ENCODE results near the gene ARMC12.
A peak's percentile ranks its signal among the peaks of the same experiment; 100 is the strongest.
"Not testable (repeated sequence)": the region's sequence is repeated elsewhere in the genome, so short reads cannot be mapped to it uniquely, and the experiment has no call there.

Gene ARMC12

GRCh38 chr6:35736982-35737412 is at the start of gene ARMC12:
Gene ARMC12, plus strand, starts transcription at chr6:35737032. Its CDS starts 77 bp downstream, at chr6:35737109.
- no peak for TF ChIP-seq YY1 (IDR thresholded peaks at IDR 0.05; ENCODE audit: insufficient read depth, insufficient read length)
- no peak for TF ChIP-seq SUZ12 (IDR thresholded peaks at IDR 0.05; ENCODE audit: extremely low read depth, insufficient read depth, insufficient read length)
- no peak for DNase-seq (ENCODE audit: low read depth, low spot score)
- Histone ChIP-seq H3K9me3 (ENCODE audit: insufficient read depth, low read length) (no peaks in the 10 kb centered on the region), H3K4me3 (ENCODE audit: insufficient read length, low read depth) (no peak within 1 kb of the TSS), H3K36me3 (ENCODE audit: insufficient read depth, insufficient read length, low read length) (no peaks in the 10 kb centered on the region), H3K9ac (ENCODE audit: insufficient read length, low read depth) (peak within 1 kb of the TSS; percentile 28), H3K27me3 (ENCODE audit: insufficient read depth, insufficient read length) (no peaks in the 10 kb centered on the region), H3K4me1 (ENCODE audit: insufficient read depth, insufficient read length) (peaks cover 13% of the 10 kb centered on the region)

DNA sequence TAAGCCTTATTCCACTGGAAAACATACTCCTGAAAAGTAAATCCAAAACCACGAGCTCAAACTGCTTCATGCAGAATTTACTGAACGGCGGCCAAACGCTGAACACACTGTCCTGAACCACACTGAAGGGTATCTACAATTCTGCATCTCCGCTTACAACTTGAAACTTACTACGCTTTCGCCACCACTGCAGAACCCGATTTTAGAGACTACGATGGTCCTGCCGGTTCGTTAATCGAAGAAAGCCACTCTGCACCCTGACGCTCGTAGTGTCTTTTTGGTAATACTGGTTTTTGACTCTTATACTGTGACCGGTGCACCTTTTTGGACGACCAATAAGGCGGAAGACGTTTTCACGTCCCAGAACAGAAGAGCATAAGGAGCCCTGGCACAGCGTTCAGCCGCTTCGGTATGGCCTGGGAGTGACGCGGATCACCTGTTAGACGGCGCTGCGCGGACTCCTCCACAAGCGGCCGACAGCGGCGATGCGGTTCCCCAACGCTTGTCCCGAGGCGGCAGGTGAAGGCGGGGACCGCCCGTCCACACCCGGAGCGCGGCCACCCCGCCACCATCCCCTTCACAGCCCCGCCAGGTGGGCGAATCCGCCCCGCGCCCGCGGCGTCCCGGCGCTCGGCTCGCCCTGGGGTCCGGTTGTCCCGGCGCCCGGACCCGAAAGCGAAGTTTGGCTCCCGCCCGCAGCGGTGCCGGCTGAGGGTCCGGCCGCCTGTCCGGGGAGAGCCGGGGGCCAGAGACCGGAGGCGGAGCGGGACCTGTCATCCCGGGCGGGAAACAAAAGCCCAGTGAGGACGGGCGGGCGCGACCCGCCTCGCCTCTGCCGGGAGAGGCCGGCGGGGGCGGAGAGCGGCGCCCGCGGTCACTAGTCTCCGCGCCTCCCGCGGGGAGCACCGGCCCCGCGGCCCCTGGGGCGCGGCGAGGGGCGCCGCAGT is 48.9 kb upstream of the ARMC12 start:
- H3K9me3 ChIP-seq (ENCODE audit: insufficient read depth, low read length): no peaks in the 10 kb centered on the region
- H3K4me3 ChIP-seq (ENCODE audit: insufficient read length, low read depth): peak overlapping the region; percentile 76
- TF ChIP-seq YY1 (IDR thresholded peaks at IDR 0.05; ENCODE audit: insufficient read depth, insufficient read length) (no peak), ZNF274 (IDR thresholded peaks at IDR 0.05; ENCODE audit: low read depth, low read length) (no peak), SUZ12 (IDR thresholded peaks at IDR 0.05; ENCODE audit: extremely low read depth, insufficient read depth, insufficient read length) (no peak)
- H3K27me3 ChIP-seq (ENCODE audit: insufficient read depth, insufficient read length): no peaks in the 10 kb centered on the region
- no peak for DNase-seq (ENCODE audit: low read depth, low spot score)
- peak overlapping the region; percentile 88 for H3K9ac ChIP-seq (ENCODE audit: insufficient read length, low read depth)
- H3K4me1 ChIP-seq (ENCODE audit: insufficient read depth, insufficient read length): no peaks in the 10 kb centered on the region
- peaks cover 7% of the 10 kb centered on the region for H3K36me3 ChIP-seq (ENCODE audit: insufficient read depth, insufficient read length, low read length)

DNA sequence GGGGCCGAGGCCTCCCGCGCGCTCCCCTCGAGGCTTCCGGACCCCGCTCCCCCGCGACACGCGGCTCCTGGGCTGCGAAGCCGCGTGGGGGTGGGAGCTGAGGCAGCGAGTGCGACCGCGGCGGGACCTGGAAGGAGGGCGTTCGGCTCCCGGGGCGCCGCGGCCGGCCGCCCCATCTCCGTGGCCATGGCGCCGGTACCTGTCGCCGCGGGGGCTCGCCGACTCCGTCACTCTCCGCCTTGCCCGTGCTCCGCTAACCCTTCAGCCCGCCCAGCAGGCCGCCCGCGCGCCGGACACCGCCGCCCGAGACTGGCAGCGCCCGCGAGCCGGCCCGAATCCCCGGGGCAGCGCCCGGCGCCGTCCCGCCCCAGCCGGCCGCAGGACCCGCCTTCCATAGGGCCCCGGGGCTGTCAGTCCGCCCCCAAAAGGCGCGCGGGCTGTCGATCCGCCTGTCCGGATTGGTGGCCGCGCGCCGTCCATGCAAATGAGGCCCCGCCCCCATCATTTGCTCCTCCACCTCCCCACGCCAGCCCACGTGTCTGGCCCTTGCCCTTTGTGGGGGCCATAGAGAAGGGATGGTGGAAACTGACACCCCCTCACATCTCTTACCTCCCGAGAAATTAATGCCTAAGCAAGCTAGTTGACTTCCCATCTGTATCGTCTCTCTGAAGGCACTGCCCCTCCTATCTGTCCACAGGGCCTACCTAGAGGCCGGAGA is 48.1 kb upstream of the ARMC12 start, which contains the start of gene FKBP5:
TSS of gene FKBP5 (minus strand) at position 311 of the 718 bp plus-strand sequence. CDS start 46,091 bp downstream, outside the sequence.
- Histone ChIP-seq H3K9me3 (ENCODE audit: insufficient read depth, low read length) (no peaks in the 10 kb centered on the region), H3K27me3 (ENCODE audit: insufficient read depth, insufficient read length) (no peaks in the 10 kb centered on the region), H3K4me1 (ENCODE audit: insufficient read depth, insufficient read length) (no peaks in the 10 kb centered on the region), H3K4me3 (ENCODE audit: insufficient read length, low read depth) (peak within 1 kb of the TSS; percentile 76), H3K36me3 (ENCODE audit: insufficient read depth, insufficient read length, low read length) (peaks cover 5% of the 10 kb centered on the region), H3K9ac (ENCODE audit: insufficient read length, low read depth) (peak within 1 kb of the TSS; percentile 88)
- peak; percentile 59 for DNase-seq (ENCODE audit: low read depth, low spot score)
- no peak for TF ChIP-seq YY1 (IDR thresholded peaks at IDR 0.05; ENCODE audit: insufficient read depth, insufficient read length)
- no peak for TF ChIP-seq SUZ12 (IDR thresholded peaks at IDR 0.05; ENCODE audit: extremely low read depth, insufficient read depth, insufficient read length)
- TF ChIP-seq ZNF274 (IDR thresholded peaks at IDR 0.05; ENCODE audit: low read depth, low read length): no peak

DNA sequence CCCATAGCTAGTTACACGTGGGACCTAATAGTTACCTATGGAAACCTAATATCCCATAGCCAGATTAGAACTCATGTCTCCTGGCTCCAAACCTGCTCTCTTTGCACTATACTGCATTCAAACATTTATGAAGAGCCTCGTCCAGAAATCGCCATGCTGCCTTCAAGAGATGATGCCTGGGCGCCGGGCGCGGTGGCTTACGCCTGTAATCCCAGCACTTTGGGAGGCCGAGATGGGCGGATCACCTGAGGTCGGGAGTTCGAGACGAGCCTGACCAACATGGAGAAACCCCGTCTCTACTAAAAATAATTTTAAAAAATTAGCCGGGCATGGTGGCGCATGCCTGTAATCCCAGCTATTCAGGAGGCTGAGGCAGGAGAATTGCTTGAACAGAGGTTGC is 46.8 kb upstream of the ARMC12 start:
- not testable (repeated sequence) for H3K4me3 ChIP-seq (ENCODE audit: insufficient read length, low read depth); H3K9ac ChIP-seq (ENCODE audit: insufficient read length, low read depth); H3K4me1 ChIP-seq (ENCODE audit: insufficient read depth, insufficient read length); H3K9me3 ChIP-seq (ENCODE audit: insufficient read depth, low read length); DNase-seq (ENCODE audit: low read depth, low spot score); H3K36me3 ChIP-seq (ENCODE audit: insufficient read depth, insufficient read length, low read length); H3K27me3 ChIP-seq (ENCODE audit: insufficient read depth, insufficient read length)

DNA sequence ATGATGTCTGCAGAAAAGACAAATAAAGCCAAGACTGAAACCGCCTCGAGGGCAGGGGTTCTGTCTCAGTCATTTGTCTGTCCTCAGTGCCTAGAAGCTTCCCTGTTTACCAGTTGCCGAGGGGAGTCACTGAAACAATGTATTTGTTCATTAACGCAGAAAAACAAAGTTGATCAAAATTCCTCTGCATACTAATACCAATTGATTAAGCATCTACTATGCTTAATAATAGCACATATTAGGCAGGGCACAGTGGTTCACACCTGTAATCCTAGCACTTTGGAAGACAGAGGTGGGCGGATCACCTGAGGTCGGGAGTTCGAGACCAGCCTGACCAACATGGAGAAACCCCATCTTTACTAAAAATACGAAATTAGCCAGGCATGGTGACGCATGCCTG is 46.3 kb upstream of the ARMC12 start:
- no peaks in the 10 kb centered on the region for H3K27me3 ChIP-seq (ENCODE audit: insufficient read depth, insufficient read length)
- no peaks in the 10 kb centered on the region for H3K4me1 ChIP-seq (ENCODE audit: insufficient read depth, insufficient read length)
- TF ChIP-seq YY1 (IDR thresholded peaks at IDR 0.05; ENCODE audit: insufficient read depth, insufficient read length) (no peak), SUZ12 (IDR thresholded peaks at IDR 0.05; ENCODE audit: extremely low read depth, insufficient read depth, insufficient read length) (no peak), ZNF274 (IDR thresholded peaks at IDR 0.05; ENCODE audit: low read depth, low read length) (no peak)
- H3K9me3 ChIP-seq (ENCODE audit: insufficient read depth, low read length): no peaks in the 10 kb centered on the region
- no peak overlapping the region for H3K9ac ChIP-seq (ENCODE audit: insufficient read length, low read depth)
- H3K4me3 ChIP-seq (ENCODE audit: insufficient read length, low read depth): no peak overlapping the region
- no peaks in the 10 kb centered on the region for H3K36me3 ChIP-seq (ENCODE audit: insufficient read depth, insufficient read length, low read length)
- DNase-seq (ENCODE audit: low read depth, low spot score): no peak

DNA sequence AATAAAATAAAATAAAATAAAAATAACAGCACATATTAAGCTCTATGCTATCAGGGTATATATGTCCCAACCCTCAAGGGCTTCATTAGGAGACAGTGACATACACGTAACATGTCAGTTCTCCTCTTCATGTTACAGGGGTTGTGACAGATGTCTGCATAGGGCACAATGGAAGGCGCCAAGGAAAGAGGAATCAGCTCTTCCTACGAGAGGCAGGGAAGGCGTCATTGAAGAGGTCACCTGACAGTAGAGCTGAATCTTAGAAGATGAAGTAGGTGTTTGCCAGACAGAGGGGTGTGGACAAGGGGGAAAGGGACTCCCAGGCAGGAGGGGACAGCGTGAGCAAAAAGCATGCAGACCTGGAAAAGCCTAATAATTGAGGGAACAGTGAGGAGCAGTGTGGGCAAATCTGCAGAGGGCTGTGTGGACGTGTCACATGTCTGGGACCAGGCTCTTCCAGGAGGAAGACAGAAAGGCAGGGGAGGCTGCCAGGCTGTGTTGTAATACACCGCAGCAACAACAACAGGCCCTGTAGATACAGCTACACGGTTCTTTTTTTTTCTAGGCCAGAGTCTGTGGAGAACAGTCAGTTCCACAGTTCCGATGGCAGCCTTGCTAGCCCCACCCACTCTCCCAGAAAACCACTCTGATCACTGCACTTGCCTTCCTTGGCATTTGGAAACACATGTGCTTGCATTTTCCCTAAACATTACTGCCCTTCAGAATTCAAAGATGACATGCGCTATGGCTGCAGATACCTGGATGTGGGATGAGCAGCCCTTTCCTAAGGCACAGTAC is 45.6 kb upstream of the ARMC12 start:
- Histone ChIP-seq H3K9ac (ENCODE audit: insufficient read length, low read depth) (no peak overlapping the region), H3K27me3 (ENCODE audit: insufficient read depth, insufficient read length) (no peaks in the 10 kb centered on the region), H3K4me1 (ENCODE audit: insufficient read depth, insufficient read length) (no peaks in the 10 kb centered on the region), H3K9me3 (ENCODE audit: insufficient read depth, low read length) (no peaks in the 10 kb centered on the region), H3K4me3 (ENCODE audit: insufficient read length, low read depth) (no peak overlapping the region), H3K36me3 (ENCODE audit: insufficient read depth, insufficient read length, low read length) (no peaks in the 10 kb centered on the region)
- TF ChIP-seq YY1 (IDR thresholded peaks at IDR 0.05; ENCODE audit: insufficient read depth, insufficient read length) (no peak), ZNF274 (IDR thresholded peaks at IDR 0.05; ENCODE audit: low read depth, low read length) (no peak), SUZ12 (IDR thresholded peaks at IDR 0.05; ENCODE audit: extremely low read depth, insufficient read depth, insufficient read length) (no peak)
- DNase-seq (ENCODE audit: low read depth, low spot score): no peak

Measured in NT2/D1 (cell line).